HCT116 (cell line): ENCODE measurements around the gene WASHC3. TPM values are rescaled to one million over a fixed set of nuclear protein-coding genes. Genes with fewer than 3 reads are reported as not detected.

Experiments
- ATAC-seq: fragments of 200-7000 bp; cut with Tn5 transposase; 2 replicates; pipeline ENCODE4 v1.9.1; 2020; ENCODE audit warnings: mild to moderate bottlenecking, moderate library complexity
- BruUV-seq: library from RNA; stranded (reverse); fragments of 400-500 nt; replicated peaks from 2 replicates; lab custom pipeline; 2021; lab: Mats Ljungman, UMichigan
- CTCF ChIA-PET: fragments of 300-600 bp; sonication (Branson Sonifier 250); formaldehyde crosslinking; loops from one replicate; lab custom pipeline; 2021; ENCODE audit warnings: antibody characterized with exemption; lab: Charles Lee
- POLR2A ChIA-PET: fragments of 300-600, 350-600 bp; sonication (Branson Sonifier 250); formaldehyde crosslinking; loops from one replicate; lab custom pipeline; 2021; ENCODE audit warnings: antibody characterized with exemption; lab: Charles Lee
- RAD21 ChIA-PET, 2 experiments: fragments of 300-600 bp; sonication (Branson Sonifier 250); formaldehyde crosslinking; loops; one replicate each; lab custom pipeline; 2023; ENCODE audit warnings: low total read pairs in 2 of 2; ENCODE audit not compliant: uncharacterized antibody in 2 of 2, unreplicated experiment in 2 of 2, low non-redundant PET in 1 of 2; lab: Charles Lee
- DNase-seq: peaks from one replicate; pipeline ENCODE4 v3.0.0-alpha.2; 2010; ENCODE audit warnings: low read depth, low spot score
- H2AFZ ChIP-seq: fragments of 200-600 bp; shearing (Covaris generic), sonication (generic); 2 replicates; pipeline ENCODE4 v1.6.1; 2017; ENCODE audit warnings: low read depth, mixed run types, mixed read lengths, antibody characterized with exemption, low read length; ENCODE audit not compliant: poor library complexity, severe bottlenecking
- H3K27ac ChIP-seq: 2 replicates; pipeline ENCODE4 v1.5.1; 2012; ENCODE audit warnings: low read depth, low read length
- H3K27me3 ChIP-seq: fragments of 200-600 bp; sonication (generic); 2 replicates; pipeline ENCODE4 v1.6.1; 2016; ENCODE audit warnings: mixed run types, low read length, mixed read lengths; ENCODE audit not compliant: insufficient read depth
- H3K36me3 ChIP-seq, 2 experiments: fragments of 200-500 bp in 1 of 2; fragments of 200-600 bp in 1 of 2; sonication (Bioruptor generic) in 1 of 2; sonication (generic) in 1 of 2; 2 replicates each; pipeline versions ENCODE4 v1.5.1 to v1.6.1; 2014 to 2016; ENCODE audit warnings: low read length in 2 of 2, inconsistent platforms in 1 of 2, mixed read lengths in 1 of 2, mixed run types in 1 of 2; ENCODE audit not compliant: insufficient read depth in 2 of 2, control insufficient read depth in 1 of 2
- H3K4me1 ChIP-seq, 2 experiments: fragments of 200-600 bp in 1 of 2; sonication (generic) in 1 of 2; 2 replicates each; pipeline versions ENCODE4 v1.5.1 to v1.6.1; 2012 to 2017; ENCODE audit warnings: low read length in 2 of 2, inconsistent platforms in 1 of 2, mild to moderate bottlenecking in 1 of 2, mixed read lengths in 1 of 2, mixed run types in 1 of 2, moderate library complexity in 1 of 2; ENCODE audit not compliant: insufficient read depth in 2 of 2, control insufficient read depth in 1 of 2
- H3K4me2 ChIP-seq: fragments of 200-600 bp; sonication (generic); 2 replicates; pipeline ENCODE4 v1.6.1; 2017; ENCODE audit warnings: mixed run types, low read length, mixed read lengths
- H3K4me3 ChIP-seq, 2 experiments: fragments of 200-600 bp in 1 of 2; sonication (generic) in 1 of 2; replicated peaks in 1 of 2; 2 replicates each; pipeline ENCODE4 v1.5.1; 2011 to 2016; ENCODE audit warnings: low read length in 2 of 2, control low read depth in 1 of 2, low read depth in 1 of 2, mild to moderate bottlenecking in 1 of 2, mixed read lengths in 1 of 2, mixed run types in 1 of 2
- H3K79me2 ChIP-seq: fragments of 200-600 bp; sonication (generic); 2 replicates; pipeline ENCODE4 v1.6.1; 2017; ENCODE audit warnings: mild to moderate bottlenecking, mixed run types, low read length, moderate library complexity, mixed read lengths; ENCODE audit not compliant: insufficient read depth
- H3K9ac ChIP-seq: fragments of 200-600 bp; sonication (generic); 2 replicates; pipeline ENCODE4 v1.6.1; 2016; ENCODE audit warnings: low read length, mixed read lengths
- H3K9me2 ChIP-seq: fragments of 200-600 bp; sonication (generic), shearing (Covaris generic); 2 replicates; pipeline ENCODE4 v1.6.1; 2017; ENCODE audit warnings: mixed run types, mild to moderate bottlenecking, moderate library complexity; ENCODE audit not compliant: insufficient read depth
- H3K9me3 ChIP-seq, 2 experiments: fragments of 200-500 bp in 1 of 2; fragments of 200-600 bp in 1 of 2; sonication (Bioruptor generic) in 1 of 2; sonication (generic) in 1 of 2; 2 replicates each; pipeline ENCODE4 v1.6.1; 2014 to 2017; ENCODE audit warnings: low read length in 2 of 2, mixed read lengths in 2 of 2, inconsistent platforms in 1 of 2, low read depth in 1 of 2, mild to moderate bottlenecking in 1 of 2, mixed run types in 1 of 2, moderate library complexity in 1 of 2; ENCODE audit not compliant: control insufficient read depth in 1 of 2, insufficient read depth in 1 of 2
- H4K20me1 ChIP-seq: fragments of 200-600 bp; sonication (generic), shearing (Covaris generic); 2 replicates; pipeline ENCODE4 v1.6.1; 2017; ENCODE audit warnings: mixed run types, mild to moderate bottlenecking, moderate library complexity; ENCODE audit not compliant: insufficient read depth
- ATF3 ChIP-seq: IDR thresholded peaks from 2 replicates; pipeline ENCODE4 v1.6.1; 2012
- CEBPB ChIP-seq: IDR thresholded peaks from 2 replicates; pipeline ENCODE4 v1.6.1; 2012; ENCODE audit warnings: low read depth
- CTCF ChIP-seq, 3 experiments: fragments of 200-600 bp in 1 of 3; sonication (generic) in 1 of 3; IDR thresholded peaks in 2 of 3; conservative IDR thresholded peaks in 1 of 3; 2 replicates each; pipeline ENCODE4 v1.5.1; 2012 to 2017; ENCODE audit warnings: low read depth in 2 of 3, low read length in 2 of 3, antibody characterized with exemption in 1 of 3, borderline replicate concordance in 1 of 3, control low read depth in 1 of 3, mild to moderate bottlenecking in 1 of 3, mixed read lengths in 1 of 3, mixed run types in 1 of 3, moderate library complexity in 1 of 3; ENCODE audit not compliant: insufficient read depth in 1 of 3
- ELF1 ChIP-seq: IDR thresholded peaks from 2 replicates; pipeline ENCODE4 v1.6.1; 2012; ENCODE audit warnings: low read depth, borderline replicate concordance
- FOSL1 ChIP-seq: IDR thresholded peaks from 2 replicates; pipeline ENCODE4 v1.6.1; 2012; ENCODE audit warnings: low read depth
- POLR2A ChIP-seq: IDR thresholded peaks from 2 replicates; pipeline ENCODE4 v1.7.0; 2011; ENCODE audit warnings: borderline replicate concordance; ENCODE audit not compliant: insufficient read depth, insufficient read length; ENCODE audit errors: extremely low read depth
- POLR2AphosphoS5 ChIP-seq: IDR thresholded peaks from 2 replicates; pipeline ENCODE4 v1.6.1; 2011; ENCODE audit warnings: mild to moderate bottlenecking, low read depth, low read length, moderate library complexity
- SP1 ChIP-seq: IDR thresholded peaks from 2 replicates; pipeline ENCODE4 v1.6.1; 2012; ENCODE audit warnings: low read depth
- SRF ChIP-seq: IDR thresholded peaks from 2 replicates; pipeline ENCODE4 v1.6.1; 2012; ENCODE audit warnings: low read depth
- TCF7L2 ChIP-seq: IDR thresholded peaks from 2 replicates; pipeline ENCODE4 v1.7.0; 2011; ENCODE audit warnings: borderline replicate concordance, inconsistent platforms; ENCODE audit not compliant: insufficient read depth, insufficient read length; ENCODE audit errors: extremely low read depth
- YY1 ChIP-seq: IDR thresholded peaks from 2 replicates; pipeline ENCODE4 v1.6.1; 2011; ENCODE audit warnings: low read length, low read depth, moderate library complexity, mild to moderate bottlenecking; ENCODE audit not compliant: insufficient replicate concordance; ENCODE audit errors: extremely low read depth
- ZBTB33 ChIP-seq: IDR thresholded peaks from 2 replicates; pipeline ENCODE4 v1.6.1; 2011; ENCODE audit warnings: mild to moderate bottlenecking, low read length, moderate library complexity; ENCODE audit not compliant: insufficient replicate concordance; ENCODE audit errors: extremely low read depth
- ZFX ChIP-seq: fragments of 450-650 bp; IDR thresholded peaks from 2 replicates; pipeline ENCODE4 v1.6.1; 2017
- ZNF274 ChIP-seq: fragments of 200-500 bp; sonication (Bioruptor generic); IDR thresholded peaks from 2 replicates; pipeline ENCODE4 v1.6.1; 2014; ENCODE audit warnings: mild to moderate bottlenecking, low read depth, low read length, inconsistent platforms
- intact Hi-C: fragments of 100-400 bp; cut with micrococcal nuclease; formaldehyde crosslinking; loops from 2 replicates; pipeline ENCODE4 v1.10.0; 2022
- total RNA-seq: library from RNA; stranded (reverse); gene quantifications from one replicate; pipeline ENCODE4 v1.2.1, GENCODE V29; 2021; ENCODE audit not compliant: unreplicated experiment

Gene WASHC3
- total RNA-seq, 1 experiment from 2014 or later = 15.6 TPM

- Histone ChIP-seq H3K4me1 (no peaks in the 10 kb centered on the region), H3K79me2 (no peaks in the 10 kb centered on the region), H4K20me1 (no peaks in the 10 kb centered on the region), H3K36me3 (no peaks in the 10 kb centered on the region), H3K4me3 (no peak overlapping the region), H3K27ac (no peak overlapping the region), H3K9ac (no peak overlapping the region), H2AFZ (no peak overlapping the region), H3K27me3 (no peaks in the 10 kb centered on the region), H3K4me2 (no peak overlapping the region), H3K9me2 (no peaks in the 10 kb centered on the region), H3K9me3 (no peaks in the 10 kb centered on the region)
- RAD21 ChIA-PET = no interaction called here
- POLR2A ChIA-PET = no interaction called here
- no peak for DNase-seq
- CTCF ChIA-PET = no interaction called here
- intact Hi-C loops = no loop called here
- no TSS peak for BruUV-seq
- ATAC-seq = no peak
- TF ChIP-seq ZFX = no peak
- no peak for TF ChIP-seq POLR2AphosphoS5
- TF ChIP-seq ZNF274 = no peak
- no peak for TF ChIP-seq TCF7L2
- TF ChIP-seq CTCF (IDR thresholded peaks at IDR 0.05 in 2 of 3, conservative IDR thresholded peaks at IDR 0.05 in 1 of 3; ENCODE audit: borderline replicate concordance in 1 of 3, insufficient read depth in 1 of 3, low read depth in 2 of 3, low read length in 2 of 3) = no peak
- no peak for TF ChIP-seq SP1
- TF ChIP-seq ZBTB33 = no peak
- TF ChIP-seq SRF = no peak
- no peak for TF ChIP-seq FOSL1
- no peak for TF ChIP-seq ATF3
- TF ChIP-seq ELF1 = no peak
- no peak for TF ChIP-seq POLR2A
- no peak for TF ChIP-seq YY1
- TF ChIP-seq CEBPB = no peak
Observed at GRCh38 chr12:102051431-102051965, 10.3 kb downstream of the WASHC3 start.
